ENCODE measurements around the gene LUZP1.

LUZP1 gene

GRCh38 chr1:23110391-23110790 lies 58.3 kb downstream of the LUZP1 start:
- Histone ChIP-seq H3K27ac (no peak overlapping the region), H3K27me3 (replicated peaks) (no peaks in the 10 kb centered on the region), H3K4me3 (ENCODE audit: low read depth, low read length) (no peak overlapping the region), H3K36me3 (replicated peaks) (peaks cover 24% of the 10 kb centered on the region)
- TF ChIP-seq, protein P1, sequence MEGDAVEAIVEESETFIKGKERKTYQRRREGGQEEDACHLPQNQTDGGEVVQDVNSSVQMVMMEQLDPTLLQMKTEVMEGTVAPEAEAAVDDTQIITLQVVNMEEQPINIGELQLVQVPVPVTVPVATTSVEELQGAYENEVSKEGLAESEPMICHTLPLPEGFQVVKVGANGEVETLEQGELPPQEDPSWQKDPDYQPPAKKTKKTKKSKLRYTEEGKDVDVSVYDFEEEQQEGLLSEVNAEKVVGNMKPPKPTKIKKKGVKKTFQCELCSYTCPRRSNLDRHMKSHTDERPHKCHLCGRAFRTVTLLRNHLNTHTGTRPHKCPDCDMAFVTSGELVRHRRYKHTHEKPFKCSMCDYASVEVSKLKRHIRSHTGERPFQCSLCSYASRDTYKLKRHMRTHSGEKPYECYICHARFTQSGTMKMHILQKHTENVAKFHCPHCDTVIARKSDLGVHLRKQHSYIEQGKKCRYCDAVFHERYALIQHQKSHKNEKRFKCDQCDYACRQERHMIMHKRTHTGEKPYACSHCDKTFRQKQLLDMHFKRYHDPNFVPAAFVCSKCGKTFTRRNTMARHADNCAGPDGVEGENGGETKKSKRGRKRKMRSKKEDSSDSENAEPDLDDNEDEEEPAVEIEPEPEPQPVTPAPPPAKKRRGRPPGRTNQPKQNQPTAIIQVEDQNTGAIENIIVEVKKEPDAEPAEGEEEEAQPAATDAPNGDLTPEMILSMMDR (IDR thresholded peaks at IDR 0.05; ENCODE audit: low read depth, low read length, missing control alignments), result no peak
- in situ Hi-C loops (cut with HindIII; ENCODE audit: low pct_ligation_motif_present, low sequenced_read_pairs), result no loop called here
- DNase-seq, result no peak

GRCh38 chr1:23108918-23109533 lies 59.6 kb downstream of the LUZP1 start:
- in situ Hi-C loops (cut with HindIII; ENCODE audit: low pct_ligation_motif_present, low sequenced_read_pairs), result no loop called here
- DNase-seq, result no peak
- no peaks in the 10 kb centered on the region for H3K27me3 ChIP-seq (replicated peaks)
- no peak overlapping the region for H3K27ac ChIP-seq
- H3K4me3 ChIP-seq (ENCODE audit: low read depth, low read length), result no peak overlapping the region
- peaks cover 24% of the 10 kb centered on the region for H3K36me3 ChIP-seq (replicated peaks)
- TF ChIP-seq, protein P1 (IDR thresholded peaks at IDR 0.05; ENCODE audit: low read depth, low read length, missing control alignments), result no peak

DNA sequence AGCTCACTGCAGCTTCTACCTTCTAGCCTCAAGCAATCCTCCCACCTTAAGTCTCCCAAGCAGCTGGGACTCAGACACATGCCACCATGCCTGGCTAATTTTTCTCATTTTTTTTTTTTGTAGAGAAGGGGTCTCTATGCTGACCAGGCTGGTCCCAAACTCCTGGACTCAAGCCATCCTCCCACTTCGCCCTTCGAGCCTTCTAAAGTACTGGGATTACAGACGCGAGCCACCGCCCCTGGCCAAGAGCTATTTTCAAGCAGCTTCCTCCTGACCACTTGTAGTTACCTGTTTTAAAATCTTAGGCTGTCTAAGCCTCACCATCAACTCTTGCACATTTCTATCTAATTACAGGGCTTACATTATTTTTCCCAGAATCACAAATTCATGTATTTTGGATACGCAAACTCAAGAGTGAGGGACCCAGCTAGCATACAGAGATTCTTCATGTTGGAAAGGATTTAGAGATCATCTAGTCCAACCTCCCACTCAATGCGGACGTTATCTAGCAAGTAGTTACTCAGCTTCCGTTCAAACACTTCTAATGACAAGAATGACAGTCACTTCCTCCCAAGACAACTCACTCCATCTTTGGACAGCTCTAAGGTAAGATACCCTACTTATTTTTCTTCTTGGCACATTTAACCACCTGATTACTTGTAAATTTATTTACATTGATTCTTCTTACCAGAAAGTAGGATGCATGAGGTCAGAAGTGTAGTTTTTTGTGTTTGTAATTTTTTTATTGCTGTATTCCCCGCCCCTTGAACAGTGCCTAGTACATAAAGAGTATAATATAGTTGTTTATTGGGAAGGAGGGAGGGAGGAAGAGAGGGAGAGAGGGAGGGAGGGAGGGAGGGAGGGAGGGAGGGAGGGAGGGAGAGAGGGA lies 65.4 kb downstream of the LUZP1 start:
- H3K27me3 ChIP-seq (replicated peaks), result no peaks in the 10 kb centered on the region
- H3K36me3 ChIP-seq (replicated peaks), result peaks cover 21% of the 10 kb centered on the region
- H3K4me3 ChIP-seq (ENCODE audit: low read depth, low read length), result no peak overlapping the region
- H3K27ac ChIP-seq, result peak overlapping the region; percentile 86
- DNase-seq, result peak; percentile 57
- in situ Hi-C loops (cut with HindIII; ENCODE audit: low pct_ligation_motif_present, low sequenced_read_pairs), result no loop called here
- TF ChIP-seq, protein P1 (IDR thresholded peaks at IDR 0.05; ENCODE audit: low read depth, low read length, missing control alignments), result no peak

DNA sequence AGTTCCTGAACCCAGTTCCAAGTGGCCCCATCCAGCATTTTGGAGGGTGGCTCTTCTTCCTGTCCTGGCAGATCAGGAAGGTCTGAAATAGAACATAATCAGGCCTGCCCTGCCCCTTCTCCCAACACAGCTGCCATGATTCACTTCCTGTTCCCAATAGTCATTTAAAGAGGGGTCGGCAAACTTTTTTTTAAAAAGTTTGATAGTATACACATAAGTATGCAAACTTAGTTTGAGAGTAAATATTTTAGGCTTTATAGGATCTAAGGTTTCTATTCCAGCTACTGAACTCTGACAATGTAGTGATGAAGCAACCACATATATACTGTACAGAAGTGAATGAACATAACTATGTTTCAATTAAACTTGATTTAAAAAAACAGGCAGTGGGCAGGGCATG lies 66.4 kb downstream of the LUZP1 start:
- in situ Hi-C loops (cut with HindIII; ENCODE audit: low pct_ligation_motif_present, low sequenced_read_pairs), result no loop called here
- Histone ChIP-seq H3K27me3 (replicated peaks) (no peaks in the 10 kb centered on the region), H3K4me3 (ENCODE audit: low read depth, low read length) (no peak overlapping the region), H3K27ac (peak overlapping the region; percentile 86), H3K36me3 (replicated peaks) (peaks cover 11% of the 10 kb centered on the region)
- DNase-seq, result no peak
- TF ChIP-seq, protein P1 (IDR thresholded peaks at IDR 0.05; ENCODE audit: low read depth, low read length, missing control alignments), result no peak

DNA sequence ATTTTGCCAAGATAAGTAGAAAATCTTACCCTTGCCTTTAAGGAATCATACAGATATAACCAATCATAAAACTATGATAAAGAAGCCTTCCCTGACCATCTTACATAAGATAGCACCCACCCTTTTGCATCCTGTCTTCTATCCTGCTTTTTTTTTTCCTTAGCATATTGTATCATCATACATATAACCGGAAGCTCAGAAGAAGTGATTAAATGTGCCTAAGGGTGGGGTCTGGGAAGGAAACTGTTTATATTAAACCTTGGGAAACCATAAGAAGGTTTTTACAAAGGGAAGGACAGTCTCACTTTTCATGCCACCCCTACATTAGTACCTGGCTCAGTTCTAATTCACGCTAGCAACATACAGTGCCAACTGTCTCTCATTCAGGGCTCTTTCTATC lies 66.8 kb downstream of the LUZP1 start:
- Histone ChIP-seq H3K27ac (peak overlapping the region; percentile 86), H3K4me3 (ENCODE audit: low read depth, low read length) (no peak overlapping the region), H3K27me3 (replicated peaks) (no peaks in the 10 kb centered on the region), H3K36me3 (replicated peaks) (peaks cover 7% of the 10 kb centered on the region)
- DNase-seq, result no peak
- in situ Hi-C loops (cut with HindIII; ENCODE audit: low pct_ligation_motif_present, low sequenced_read_pairs), result no loop called here
- TF ChIP-seq, protein P1 (IDR thresholded peaks at IDR 0.05; ENCODE audit: low read depth, low read length, missing control alignments), result no peak
